CD4-positive, alpha-beta T cell treated with Interleukin-15 for 1 hour (primary cell): ENCODE data around the gene TUBA1C.
"Not testable (repeated sequence)": the region's sequence is repeated elsewhere in the genome, so short reads cannot be mapped to it uniquely, and the experiment has no call there.

Experiments used
- DNase-seq: peaks from one replicate; pipeline ENCODE4 v3.0.0-alpha.2; 2020

TUBA1C gene

DNA sequence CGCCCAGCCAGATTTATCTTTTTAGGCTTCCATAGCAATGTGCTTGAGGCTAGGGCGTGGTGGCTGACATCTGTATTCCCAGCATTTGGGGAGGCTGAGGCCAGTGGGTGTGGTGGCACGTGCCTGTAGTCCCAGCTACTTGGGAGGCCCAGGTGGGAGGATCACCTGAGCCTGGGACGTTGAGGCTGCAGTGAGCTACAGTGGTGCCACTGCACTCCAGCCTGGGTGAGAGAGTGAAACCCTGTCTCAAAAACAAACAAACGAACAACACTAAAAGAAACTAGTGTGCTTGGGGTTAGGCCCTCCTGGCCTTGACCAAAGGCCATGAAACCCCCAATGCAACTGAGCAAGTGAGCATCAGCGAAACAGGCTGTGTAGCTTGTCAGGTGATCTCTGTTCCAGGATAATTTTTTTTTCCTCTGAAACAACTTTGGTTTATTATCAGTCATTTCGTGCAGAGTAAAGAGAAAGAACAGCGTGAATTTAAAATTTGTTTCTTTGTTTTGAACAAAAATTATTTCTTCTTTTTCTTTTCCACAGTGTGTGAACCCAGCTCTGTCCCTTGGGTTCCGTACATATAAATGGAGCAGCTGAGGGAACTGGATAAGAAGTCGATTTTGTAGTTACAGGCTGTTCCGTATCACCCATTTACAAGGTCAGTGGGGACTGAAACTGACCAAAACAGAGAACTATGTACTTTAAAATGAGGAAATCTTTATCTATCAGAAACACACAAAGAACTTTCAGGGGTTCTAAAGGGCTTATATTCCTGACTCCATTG lies 8.8 kb upstream of the TUBA1C start:
- no peak for DNase-seq

DNA sequence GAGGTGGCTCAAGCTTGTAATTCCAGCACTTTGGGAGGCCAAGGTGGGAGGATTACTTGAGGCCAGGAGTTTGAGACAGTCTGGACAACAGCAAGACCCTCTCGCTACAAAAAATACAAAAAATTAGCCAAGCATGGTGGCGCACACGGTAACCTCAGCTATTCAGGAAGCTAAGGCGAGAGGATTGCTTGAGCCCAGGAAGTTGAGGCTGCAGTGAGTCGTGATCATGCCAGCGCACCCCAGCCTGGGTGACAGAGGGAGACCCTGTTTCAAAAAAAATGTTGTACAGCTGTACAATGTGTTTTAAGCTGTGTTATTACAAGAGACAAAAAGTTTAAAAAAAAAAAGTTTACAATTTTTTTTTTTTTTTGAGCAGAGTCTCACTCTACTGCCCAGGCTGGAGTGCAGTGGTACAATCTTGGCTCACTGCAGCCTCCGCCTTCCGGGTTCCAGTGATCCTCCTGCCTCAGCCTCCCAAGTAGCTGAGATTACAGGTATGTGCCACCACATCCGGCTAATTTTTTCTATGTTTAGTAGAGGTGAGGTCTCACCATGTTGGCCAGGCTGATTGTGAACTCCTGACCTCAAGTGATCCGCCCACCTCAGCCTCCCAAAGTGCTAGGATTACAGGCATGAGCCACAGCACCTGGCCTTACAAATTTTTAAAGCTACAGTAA lies 7.2 kb upstream of the TUBA1C start:
- DNase-seq, result not testable (repeated sequence)

DNA sequence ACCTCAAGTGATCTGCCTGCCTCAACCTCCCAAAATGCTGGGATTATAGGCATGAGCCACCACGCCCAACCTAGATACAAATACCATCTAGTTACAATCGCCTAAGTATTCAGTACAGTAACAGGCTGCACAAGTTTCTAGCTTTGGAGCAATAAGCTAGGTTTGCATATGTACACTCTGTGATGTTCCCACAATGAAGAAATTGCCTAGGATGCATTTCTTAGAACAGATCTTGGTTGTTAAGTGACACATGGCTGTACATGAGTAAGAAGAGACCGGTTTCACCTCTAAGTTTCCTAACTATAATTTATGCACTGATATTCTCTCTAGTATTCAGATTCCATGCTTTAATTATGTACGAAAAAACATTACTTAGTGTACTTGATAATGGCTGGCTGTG lies 5.4 kb upstream of the TUBA1C start:
- no peak for DNase-seq

DNA sequence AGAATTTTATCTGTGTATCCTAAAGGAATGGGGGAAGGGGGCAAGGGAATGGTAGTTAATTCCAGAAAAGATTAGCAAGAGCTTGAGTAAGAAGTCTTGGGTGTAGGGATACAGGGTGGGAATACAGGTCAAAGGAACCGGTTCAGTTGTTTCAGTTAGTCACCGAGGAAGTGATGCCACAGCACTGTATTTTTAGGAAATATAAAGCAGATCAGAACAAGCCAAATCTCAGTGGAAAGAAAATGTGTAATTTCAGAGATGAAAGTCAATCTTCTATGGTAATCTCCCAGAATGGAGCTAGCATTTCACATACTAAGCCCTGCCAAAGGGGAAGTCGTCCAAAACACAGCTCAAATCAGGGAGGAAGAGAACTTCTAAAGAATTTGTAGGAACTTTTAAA lies 4.7 kb upstream of the TUBA1C start:
- no peak for DNase-seq

DNA sequence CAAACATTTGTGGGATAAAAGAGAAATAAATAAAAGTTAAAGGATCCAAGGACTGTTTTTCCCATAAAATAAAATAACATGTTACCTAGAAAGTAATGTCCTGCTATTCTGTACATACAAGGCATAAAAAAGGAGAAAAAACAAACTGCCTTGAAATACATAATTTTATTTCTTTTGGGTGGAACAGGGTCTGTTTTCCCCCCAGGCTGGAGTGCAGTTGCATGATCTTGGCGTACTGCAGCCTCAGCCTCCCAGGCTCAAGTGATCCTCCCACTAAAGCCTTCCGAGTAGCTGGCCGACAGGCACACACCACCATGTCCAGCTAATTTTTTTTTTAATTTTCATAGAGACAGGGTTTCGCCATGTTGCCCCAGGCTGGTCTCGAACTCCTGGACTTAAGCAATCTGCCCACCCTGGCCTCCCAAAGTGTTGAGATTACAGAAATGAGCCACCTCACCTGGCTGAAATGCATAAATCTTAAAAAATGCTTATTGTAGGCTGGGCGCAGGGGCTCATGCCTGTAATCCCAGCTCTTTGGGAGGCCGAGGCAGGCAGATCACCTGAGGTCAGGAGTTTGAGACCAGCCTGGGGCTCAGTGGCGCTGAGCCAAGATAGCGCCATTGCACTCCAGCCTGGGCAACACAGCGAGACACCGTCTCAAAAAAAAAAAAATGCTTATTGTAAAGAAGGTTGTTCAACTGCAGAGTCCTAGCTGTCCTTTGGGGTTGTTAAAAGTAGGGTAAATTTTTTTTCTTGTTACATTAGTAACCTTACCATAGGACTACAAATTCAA lies 4.1 kb upstream of the TUBA1C start:
- DNase-seq, result no peak

DNA sequence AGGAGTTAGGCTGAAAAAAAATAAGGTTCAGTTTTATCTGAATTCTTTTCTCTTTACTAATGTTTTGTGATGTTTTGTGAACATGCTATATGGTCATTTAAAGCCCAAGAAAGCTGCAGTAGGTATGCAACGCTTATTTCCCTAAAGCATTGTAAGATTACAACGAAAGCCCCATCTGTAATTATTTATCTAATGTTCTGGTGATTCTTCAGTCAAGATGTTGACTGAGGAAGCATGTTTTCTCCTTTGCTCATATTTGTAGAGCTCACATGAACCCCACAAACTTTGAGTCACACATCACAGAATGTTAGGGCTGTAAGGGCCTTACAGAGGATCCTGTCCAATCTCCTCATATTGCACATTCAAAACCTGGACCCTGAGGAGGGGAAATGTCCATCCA lies 3.2 kb upstream of the TUBA1C start:
- DNase-seq, result no peak

DNA sequence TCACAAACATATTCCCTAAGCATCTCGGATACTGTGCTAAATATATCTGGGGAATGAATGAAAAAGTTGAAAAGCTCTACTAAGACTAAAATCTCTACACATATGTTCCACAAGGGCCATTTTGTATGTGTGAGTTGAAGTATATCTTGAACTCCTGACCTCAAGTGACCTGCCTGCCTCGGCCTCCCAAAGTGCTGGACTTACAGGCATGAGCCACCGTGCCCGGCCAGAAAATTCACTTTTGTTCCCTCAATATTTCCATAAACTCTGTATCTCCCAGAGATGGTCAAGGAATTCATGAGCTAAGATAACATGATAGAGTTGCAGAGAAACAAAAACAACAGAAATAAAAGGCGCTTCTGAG lies 1.5 kb upstream of the TUBA1C start:
- DNase-seq, result no peak

DNA sequence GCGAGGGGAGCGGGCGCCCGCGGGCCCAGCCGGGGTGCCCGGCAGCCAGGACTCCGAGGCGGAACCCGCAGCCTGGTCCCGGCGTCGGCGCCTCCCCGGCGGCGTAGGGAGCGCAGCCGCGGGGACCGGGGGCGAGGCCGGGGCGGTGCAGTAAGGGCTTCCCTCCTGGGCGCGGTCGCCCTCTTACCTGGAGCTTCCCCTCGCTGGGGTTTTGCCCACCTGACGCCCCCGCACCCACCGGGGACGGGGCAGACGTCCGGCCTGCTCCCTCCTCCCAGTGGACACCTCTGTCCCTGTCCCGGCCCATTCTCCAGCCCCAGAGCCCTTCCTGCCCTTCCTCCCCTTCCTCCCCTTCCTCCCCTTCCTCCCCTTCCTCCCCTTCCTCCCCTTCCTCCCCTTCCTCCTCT lies 413 bp upstream of the TUBA1C start:
- DNase-seq, result no peak

DNA sequence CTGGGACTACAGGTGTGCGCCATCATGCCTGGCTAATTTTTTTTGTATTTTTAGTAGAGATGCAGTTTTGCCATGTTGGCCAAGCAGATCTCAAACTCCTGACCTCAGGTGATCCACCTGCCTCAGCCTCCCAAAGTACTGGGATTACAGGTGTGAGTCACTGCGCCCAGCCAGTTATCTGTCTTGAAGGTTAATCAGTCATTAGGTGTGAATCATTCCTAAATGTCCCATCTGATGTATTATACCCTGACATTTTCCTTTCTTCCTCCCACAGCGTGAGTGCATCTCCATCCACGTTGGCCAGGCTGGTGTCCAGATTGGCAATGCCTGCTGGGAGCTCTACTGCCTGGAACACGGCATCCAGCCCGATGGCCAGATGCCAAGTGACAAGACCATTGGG lies 4.3 kb downstream of the TUBA1C start:
- DNase-seq, result not testable (repeated sequence)

DNA sequence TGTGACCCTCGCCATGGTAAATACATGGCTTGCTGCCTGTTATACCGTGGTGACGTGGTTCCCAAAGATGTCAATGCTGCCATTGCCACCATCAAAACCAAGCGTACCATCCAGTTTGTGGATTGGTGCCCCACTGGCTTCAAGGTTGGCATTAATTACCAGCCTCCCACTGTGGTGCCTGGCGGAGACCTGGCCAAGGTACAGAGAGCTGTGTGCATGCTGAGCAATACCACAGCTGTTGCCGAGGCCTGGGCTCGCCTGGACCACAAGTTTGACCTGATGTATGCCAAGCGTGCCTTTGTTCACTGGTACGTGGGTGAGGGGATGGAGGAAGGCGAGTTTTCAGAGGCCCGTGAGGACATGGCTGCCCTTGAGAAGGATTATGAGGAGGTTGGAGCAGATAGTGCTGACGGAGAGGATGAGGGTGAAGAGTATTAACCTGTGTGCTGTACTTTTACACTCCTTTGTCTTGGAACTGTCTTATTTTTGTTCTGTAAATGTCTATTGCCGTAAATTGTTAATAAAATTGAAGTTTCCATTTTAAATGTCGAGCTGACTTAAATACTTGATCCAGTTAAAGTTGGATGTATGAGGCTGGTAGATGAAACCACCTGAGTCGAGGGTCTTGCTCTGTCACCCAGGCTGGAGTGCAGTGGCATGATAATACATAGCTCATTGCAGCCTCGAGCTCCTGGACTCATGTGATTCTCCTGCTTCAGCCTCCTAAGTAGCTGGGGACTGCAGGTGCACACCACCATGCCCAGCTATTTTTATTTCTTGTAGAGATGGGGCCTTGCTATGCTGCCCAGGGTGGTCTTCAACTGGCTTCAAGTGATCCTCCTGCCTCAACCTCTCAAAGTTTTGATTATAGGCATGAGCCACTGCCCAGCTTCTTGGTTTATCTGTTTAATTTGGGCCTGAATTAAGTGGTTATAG lies 8.2 kb downstream of the TUBA1C start:
- no peak for DNase-seq

DNA sequence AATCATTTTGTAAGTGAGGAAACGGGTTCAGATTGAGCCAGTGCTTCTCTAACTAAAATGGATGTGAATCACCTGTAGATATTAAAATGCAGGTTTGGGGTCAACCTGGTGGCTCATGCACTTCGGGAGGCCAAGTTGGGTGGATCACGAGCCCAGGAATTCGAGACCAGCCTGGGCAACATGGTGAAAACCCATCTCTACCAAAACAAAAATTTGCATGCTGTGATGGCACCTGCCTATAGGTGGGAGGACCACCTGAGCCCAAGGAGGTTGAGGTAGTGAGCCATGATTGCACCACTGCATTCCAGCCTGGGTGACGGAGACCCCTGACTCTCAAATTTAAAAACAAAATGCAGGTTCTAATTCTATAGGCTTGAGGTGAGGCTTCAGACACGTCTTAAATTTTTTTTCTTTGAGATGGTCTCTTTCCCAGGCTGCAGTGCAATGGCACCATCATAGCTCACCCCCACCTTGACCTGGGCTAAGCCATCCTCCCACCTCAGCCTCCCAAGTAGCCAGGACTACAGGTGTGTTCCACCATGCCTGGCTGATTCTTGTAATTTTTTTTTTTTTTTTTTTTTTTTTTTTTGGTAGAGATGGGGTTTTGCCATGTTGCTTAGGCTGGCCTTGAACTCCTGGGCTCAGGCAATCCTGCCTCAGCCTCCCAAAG lies 9.0 kb downstream of the TUBA1C start:
- no peak for DNase-seq

DNA sequence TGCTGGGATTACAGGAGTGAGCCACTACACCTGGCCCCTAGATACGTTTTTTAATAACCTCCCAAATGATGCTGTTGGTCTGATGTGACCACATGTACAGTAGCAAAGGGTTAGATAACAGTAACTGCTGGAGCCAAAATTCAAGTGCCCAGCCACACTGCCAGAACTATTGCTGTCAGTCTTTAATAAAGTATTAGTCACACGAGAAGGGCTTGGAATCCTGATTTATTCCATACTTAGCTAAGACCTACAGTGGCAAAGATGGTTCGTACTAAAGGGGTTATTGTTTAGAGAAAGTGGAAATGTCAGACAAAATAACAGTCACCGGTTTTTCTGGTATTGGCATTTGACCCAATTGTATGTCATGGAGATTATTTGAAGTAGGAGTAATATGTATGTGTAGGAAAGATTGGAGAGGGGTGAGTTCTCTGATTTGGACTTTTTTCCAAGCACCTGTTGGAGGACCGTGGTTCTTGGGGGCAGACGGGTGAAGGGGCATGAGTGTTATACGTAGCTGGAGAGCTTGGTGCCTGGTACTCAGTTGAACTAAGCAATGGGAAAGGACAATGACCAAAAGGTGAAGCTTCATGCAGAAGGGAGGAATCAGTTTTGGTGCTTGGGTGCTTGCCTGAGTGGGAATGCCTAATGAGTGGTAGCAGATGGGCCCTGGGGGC lies 9.7 kb downstream of the TUBA1C start:
- DNase-seq, result no peak

DNA sequence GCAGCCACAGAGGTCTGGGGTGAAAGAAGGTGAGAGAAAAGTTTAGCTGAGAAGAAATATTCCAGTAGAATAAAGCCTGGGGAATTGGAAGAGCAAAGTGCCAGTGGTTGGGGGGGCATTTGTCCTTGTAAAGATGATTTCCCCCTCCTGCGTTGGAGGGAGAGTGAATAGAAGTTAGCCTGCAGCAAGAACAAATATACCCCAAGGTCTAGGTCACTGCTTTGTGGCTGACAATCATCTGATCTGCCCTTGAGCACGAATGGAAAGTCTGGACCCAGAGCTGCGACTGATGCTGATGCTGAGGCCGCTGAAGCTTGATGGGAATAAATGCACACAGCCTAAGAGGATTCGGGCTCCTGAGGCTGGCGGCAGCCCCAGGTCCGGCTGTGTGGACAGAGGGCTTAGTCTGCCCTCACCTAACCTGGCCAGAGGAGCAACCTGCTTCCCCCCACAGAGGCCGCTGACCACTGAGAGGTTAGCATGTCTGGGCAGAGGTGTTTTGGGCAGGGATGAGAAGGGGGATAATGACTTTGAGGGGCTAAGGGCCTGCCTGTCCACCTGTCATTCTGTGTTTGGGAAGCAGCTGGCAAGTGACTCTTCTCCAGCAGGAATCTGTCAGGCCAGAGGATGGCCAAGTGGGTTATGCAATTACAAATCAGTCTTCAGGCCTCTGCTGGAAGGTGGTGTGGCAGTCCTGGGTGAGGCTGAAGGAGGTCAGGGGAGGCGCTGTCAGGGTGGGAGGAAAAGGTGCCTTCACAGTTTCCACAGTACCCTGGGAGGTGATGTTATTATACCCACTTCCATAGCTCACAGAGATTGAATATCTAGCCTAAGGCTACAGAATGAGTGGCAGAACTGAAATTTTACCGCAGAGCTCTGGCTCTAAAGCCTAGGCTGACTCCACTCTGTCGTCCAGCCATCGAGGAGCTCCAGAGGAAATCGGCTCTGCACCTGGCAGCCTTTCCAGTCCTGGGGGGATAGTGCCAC lies 11.7 kb downstream of the TUBA1C start:
- no peak for DNase-seq

DNA sequence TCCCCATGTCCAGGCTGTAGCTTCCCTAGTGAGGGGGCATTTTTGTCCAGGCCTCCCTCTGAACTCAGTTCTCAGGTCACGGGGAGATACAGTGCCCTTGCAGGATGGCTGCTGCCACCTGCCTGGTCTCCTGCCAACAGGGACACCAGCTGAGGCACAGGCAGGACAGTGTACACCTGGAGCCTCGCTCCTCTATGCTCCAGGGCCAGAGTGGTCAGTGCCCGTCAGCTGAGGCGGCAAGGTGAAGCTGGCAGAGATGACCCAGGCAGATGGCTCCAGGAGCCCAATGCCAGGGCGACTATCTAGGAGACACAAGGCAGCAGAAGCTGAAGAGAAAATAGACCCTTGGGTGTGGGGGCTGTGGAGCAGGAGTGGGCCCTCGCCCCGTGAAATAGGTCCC lies 12.6 kb downstream of the TUBA1C start:
- DNase-seq, result no peak

DNA sequence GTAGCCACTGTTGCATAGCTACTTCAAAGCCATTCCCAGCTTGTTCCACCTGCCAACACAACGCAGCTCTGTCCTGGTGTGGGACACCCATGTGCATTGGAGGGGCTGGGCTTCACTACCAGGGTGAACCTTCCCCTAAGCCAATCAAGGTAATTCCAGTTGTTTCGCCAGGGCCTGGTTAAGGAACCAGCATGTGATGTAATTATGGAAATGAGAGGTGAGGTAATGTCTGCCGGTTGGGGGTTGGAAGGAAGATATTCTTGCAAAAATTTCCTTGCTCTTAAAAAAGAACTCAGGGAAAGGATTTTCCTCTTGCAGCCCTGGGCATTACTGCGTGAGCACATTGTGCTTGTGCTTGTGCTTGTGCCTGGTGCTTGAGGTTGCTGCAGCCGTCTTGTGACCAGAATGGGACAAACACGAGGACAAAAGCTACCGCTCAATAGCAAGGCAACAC lies 14.9 kb downstream of the TUBA1C start:
- no peak for DNase-seq

DNA sequence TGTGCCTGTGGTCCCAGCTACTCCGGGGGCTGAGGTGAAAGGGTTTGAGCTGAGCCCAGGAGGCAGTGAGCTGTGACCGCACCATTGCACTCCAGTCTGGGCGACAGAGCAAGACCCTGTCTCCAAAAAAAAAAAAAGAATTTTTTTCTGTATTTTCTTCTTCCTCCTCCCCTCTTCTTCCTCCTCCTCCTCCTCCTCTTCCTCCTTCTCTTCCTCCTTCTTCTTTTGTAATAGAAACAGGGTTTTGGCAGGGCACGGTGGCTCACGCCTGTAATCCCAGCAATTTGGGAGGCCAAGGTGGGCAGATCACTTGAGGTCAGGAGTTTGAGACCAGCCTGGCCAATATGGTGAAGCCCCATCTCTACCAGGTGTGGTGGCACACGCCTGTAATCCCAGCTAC lies 15.7 kb downstream of the TUBA1C start:
- not testable (repeated sequence) for DNase-seq

DNA sequence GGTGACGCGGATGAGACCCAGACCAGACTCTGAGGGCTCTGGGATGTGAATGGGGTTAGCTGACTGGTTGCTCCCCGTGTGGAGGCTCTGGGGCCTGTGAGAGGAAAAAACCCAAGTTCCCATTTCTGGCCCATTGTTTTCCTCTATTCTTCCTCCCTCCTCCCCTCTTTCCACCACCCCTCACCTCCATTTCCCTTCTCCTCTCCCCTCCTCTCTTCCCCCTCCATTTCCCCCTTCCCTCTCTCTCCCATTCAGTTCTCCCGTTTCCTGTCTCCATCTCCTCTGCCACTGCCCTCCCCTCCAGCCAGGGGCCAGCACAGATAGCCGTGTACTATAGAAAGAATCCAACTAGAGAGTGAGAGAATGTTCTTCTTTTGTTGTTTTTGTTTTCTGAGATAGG lies 17.4 kb downstream of the TUBA1C start:
- DNase-seq, result no peak

DNA sequence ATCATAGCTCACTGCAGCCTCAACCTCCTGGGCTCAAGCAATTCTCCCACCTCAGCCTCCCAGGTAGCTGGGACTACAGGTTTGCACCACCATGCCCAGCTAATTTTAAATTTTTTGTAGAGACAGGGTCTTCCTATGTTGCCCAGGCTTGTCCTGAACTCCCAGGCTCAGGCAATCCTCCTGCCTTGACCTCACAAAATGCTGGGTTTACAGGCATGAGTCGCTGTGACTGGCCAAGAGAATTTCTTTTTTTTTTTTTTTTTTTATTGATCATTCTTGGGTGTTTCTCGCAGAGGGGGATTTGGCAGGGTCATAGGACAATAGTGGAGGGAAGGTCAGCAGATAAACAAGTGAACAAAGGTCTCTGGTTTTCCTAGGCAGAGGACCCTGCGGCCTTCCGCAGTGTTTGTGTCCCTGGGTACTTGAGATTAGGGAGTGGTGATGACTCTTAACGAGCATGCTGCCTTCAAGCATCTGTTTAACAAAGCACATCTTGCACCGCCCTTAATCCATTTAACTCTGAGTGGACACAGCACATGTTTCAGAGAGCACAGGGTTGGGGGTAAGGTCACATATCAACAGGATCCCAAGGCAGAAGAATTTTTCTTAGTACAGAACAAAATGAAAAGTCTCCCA lies 18.0 kb downstream of the TUBA1C start:
- DNase-seq, result not testable (repeated sequence)

DNA sequence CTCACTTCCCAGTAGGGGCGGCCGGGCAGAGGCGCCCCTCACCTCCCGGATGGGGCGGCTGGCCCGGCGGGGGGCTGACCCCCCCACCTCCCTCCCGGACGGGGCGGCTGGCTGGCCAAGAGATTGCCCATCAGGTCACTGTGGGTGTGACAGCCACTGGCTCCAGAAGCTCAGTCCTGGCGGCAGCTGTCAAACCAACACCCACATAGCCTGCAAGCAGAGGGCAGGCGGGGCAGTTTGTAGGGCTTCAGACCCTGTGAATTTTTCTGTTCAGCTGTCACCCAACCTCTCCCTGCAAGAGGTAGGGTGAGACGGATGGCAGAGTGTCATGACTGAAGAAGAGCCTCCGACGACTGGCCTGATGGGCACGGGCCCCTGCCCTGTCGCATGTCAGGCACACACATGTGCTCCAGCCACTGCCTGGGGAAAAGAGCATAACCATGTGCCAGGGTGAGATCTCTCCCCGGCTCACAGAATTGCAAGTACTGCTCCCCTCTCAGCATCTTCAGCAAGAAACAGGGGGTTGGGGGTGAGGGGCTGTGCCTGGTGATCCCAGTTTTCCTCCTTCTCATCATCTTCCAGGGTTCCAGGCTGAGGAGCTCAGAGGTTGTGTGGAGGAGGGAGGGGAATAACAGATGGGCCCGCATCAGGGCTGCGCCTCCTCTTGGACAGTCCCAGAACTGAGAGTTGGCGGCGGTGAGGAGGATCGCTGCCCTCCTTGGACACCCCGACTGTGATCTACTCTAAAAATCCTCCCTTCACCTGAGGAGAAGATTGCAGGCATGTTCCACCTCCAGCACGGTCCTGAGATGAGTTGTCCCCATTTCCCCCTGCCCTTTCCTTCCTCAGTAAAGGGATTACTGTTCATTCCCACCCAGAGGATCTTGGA lies 18.9 kb downstream of the TUBA1C start:
- DNase-seq, result no peak
